GM18502 (cell line): ENCODE data around the gene AATK.
"Not testable (repeated sequence)": the region's sequence is repeated elsewhere in the genome, so short reads cannot be mapped to it uniquely, and the experiment has no call there.

ENCODE experiments used
- ATAC-seq: cut with Tn5 transposase; IDR thresholded peaks from one replicate; pipeline ENCODE4 v1.9.1; 2021; ENCODE audit warnings: mild to moderate bottlenecking; ENCODE audit not compliant: unreplicated experiment, poor library complexity

The AATK gene

GRCh38 chr17:81163703-81164370 lies 2.2 kb downstream of the AATK start:
- no peak for ATAC-seq

- no peak for ATAC-seq
Measured at GRCh38 chr17:81163051-81163695, 2.8 kb downstream of the AATK start.

- ATAC-seq = no peak
Measured at GRCh38 chr17:81162491-81162890, 3.5 kb downstream of the AATK start.

GRCh38 chr17:81161972-81162371 lies 4.0 kb downstream of the AATK start:
- no peak for ATAC-seq

- no peak for ATAC-seq
Measured at GRCh38 chr17:81161536-81161935, 4.5 kb downstream of the AATK start.

GRCh38 chr17:81160747-81161453 lies 5.1 kb downstream of the AATK start:
- no peak for ATAC-seq

- no peak for ATAC-seq
Measured at GRCh38 chr17:81160306-81160705, 5.7 kb downstream of the AATK start.

GRCh38 chr17:81159611-81160265 lies 6.3 kb downstream of the AATK start:
- ATAC-seq = no peak

- no peak for ATAC-seq
Measured at GRCh38 chr17:81158688-81159590, 7.1 kb downstream of the AATK start.

- no peak for ATAC-seq
Measured at GRCh38 chr17:81157848-81158687, 8.0 kb downstream of the AATK start.

- no peak for ATAC-seq
Measured at GRCh38 chr17:81156866-81157805, 8.9 kb downstream of the AATK start.

- ATAC-seq = no peak
Measured at GRCh38 chr17:81154961-81155360, 11.1 kb downstream of the AATK start.

GRCh38 chr17:81154016-81154415 lies 12.0 kb downstream of the AATK start:
- ATAC-seq = not testable (repeated sequence)

- ATAC-seq = no peak
Measured at GRCh38 chr17:81153340-81153803, 12.6 kb downstream of the AATK start.

GRCh38 chr17:81152288-81152828 lies 13.7 kb downstream of the AATK start:
- ATAC-seq = no peak

GRCh38 chr17:81151278-81151677 lies 14.7 kb downstream of the AATK start:
- no peak for ATAC-seq

- ATAC-seq = no peak
Measured at GRCh38 chr17:81150377-81151077, 15.5 kb downstream of the AATK start.
